OCI-LY1 (cell line): ENCODE data around the gene PTGDS.

ENCODE experiments used
- H2AFZ ChIP-seq: fragments of 200-600 bp; sonication (generic), shearing (Covaris generic); 2 replicates; pipeline ENCODE4 v1.6.0; 2014; ENCODE audit warnings: antibody characterized with exemption, mild to moderate bottlenecking, low read length
- H3F3A ChIP-seq: fragments of 200-600 bp; sonication (generic), shearing (Covaris generic); 2 replicates; pipeline ENCODE4 v1.6.0; 2014; ENCODE audit warnings: mild to moderate bottlenecking, antibody characterized with exemption, low read length, moderate library complexity; ENCODE audit not compliant: insufficient read depth
- H3K27ac ChIP-seq: fragments of 200-600 bp; sonication (generic); 2 replicates; pipeline ENCODE4 v1.5.1; 2014; ENCODE audit warnings: low read length, mixed run types, mild to moderate bottlenecking, low read depth; ENCODE audit not compliant: poor library complexity, severe bottlenecking
- H3K27me3 ChIP-seq: fragments of 200-600 bp; sonication (generic); 2 replicates; pipeline ENCODE4 v1.6.0; 2014; ENCODE audit warnings: antibody characterized with exemption, mild to moderate bottlenecking, low read length, moderate library complexity; ENCODE audit not compliant: insufficient read depth
- H3K36me3 ChIP-seq: fragments of 200-600 bp; sonication (generic); 2 replicates; pipeline ENCODE4 v1.6.1; 2014; ENCODE audit warnings: mild to moderate bottlenecking, antibody characterized with exemption, low read length, moderate library complexity, mixed read lengths; ENCODE audit not compliant: insufficient read depth
- H3K4me1 ChIP-seq: fragments of 200-600 bp; sonication (generic); 2 replicates; pipeline ENCODE4 v1.5.1; 2014; ENCODE audit warnings: mild to moderate bottlenecking, low read length, moderate library complexity; ENCODE audit not compliant: insufficient read depth, severe bottlenecking
- H3K4me2 ChIP-seq: fragments of 200-600 bp; sonication (generic), shearing (Covaris generic); 2 replicates; pipeline ENCODE4 v1.6.1; 2014; ENCODE audit warnings: low read length
- H3K4me3 ChIP-seq: fragments of 200-600 bp; sonication (generic); 2 replicates; pipeline ENCODE4 v1.5.1; 2014; ENCODE audit warnings: low read length, low read depth, mild to moderate bottlenecking, mixed read lengths; ENCODE audit not compliant: poor library complexity, severe bottlenecking
- H3K79me2 ChIP-seq: fragments of 200-600 bp; shearing (Covaris generic); 2 replicates; pipeline ENCODE4 v1.6.1; 2016; ENCODE audit warnings: mixed run types, low read length, mixed read lengths; ENCODE audit not compliant: insufficient read depth
- H3K9ac ChIP-seq: fragments of 200-600 bp; sonication (generic), shearing (Covaris generic); 2 replicates; pipeline ENCODE4 v1.6.1; 2014; ENCODE audit warnings: mild to moderate bottlenecking, low read length, mixed read lengths
- H3K9me2 ChIP-seq: fragments of 200-600 bp; sonication (generic), shearing (Covaris generic); 2 replicates; pipeline ENCODE4 v1.6.1; 2014; ENCODE audit warnings: low read depth, mild to moderate bottlenecking, low read length, mixed read lengths
- H3K9me3 ChIP-seq: fragments of 200-600 bp; shearing (Covaris generic); 2 replicates; pipeline ENCODE4 v1.6.1; 2014; ENCODE audit warnings: low read length, mixed read lengths
- H4K20me1 ChIP-seq: fragments of 200-600 bp; sonication (generic), shearing (Covaris generic); 2 replicates; pipeline ENCODE4 v1.6.0; 2016; ENCODE audit warnings: mild to moderate bottlenecking, low read length; ENCODE audit not compliant: insufficient read depth
- CTCF ChIP-seq: fragments of 200-600 bp; sonication (generic), shearing (Covaris generic); IDR thresholded peaks from 2 replicates; pipeline ENCODE4 v1.5.1; 2017; ENCODE audit warnings: mild to moderate bottlenecking, antibody characterized with exemption, low read length, moderate library complexity, mixed read lengths
- EZH2 ChIP-seq: fragments of 200-600 bp; sonication (generic), shearing (Covaris generic); IDR thresholded peaks from 2 replicates; pipeline ENCODE4 v1.8.0; 2017; ENCODE audit warnings: borderline replicate concordance, mixed run types, mild to moderate bottlenecking, antibody characterized with exemption, low read length, moderate library complexity, mixed read lengths

PTGDS gene

GRCh38 chr9:136953771-136954269, 23.5 kb upstream of the PTGDS start:
- no peak overlapping the region for H3K9ac ChIP-seq
- H3K4me2 ChIP-seq, result no peak overlapping the region
- H3K27me3 ChIP-seq, result peaks cover 19% of the 10 kb centered on the region; the same call in 1 of the 2 replicates
- H3K27ac ChIP-seq, result no peak overlapping the region
- H3K79me2 ChIP-seq, result no peaks in the 10 kb centered on the region
- no peak overlapping the region for H2AFZ ChIP-seq
- H3K36me3 ChIP-seq, result no peaks in the 10 kb centered on the region
- H4K20me1 ChIP-seq, result no peaks in the 10 kb centered on the region
- no peaks in the 10 kb centered on the region for H3K9me3 ChIP-seq
- H3K9me2 ChIP-seq, result no peaks in the 10 kb centered on the region
- TF ChIP-seq EZH2 (no peak), CTCF (no peak)
- H3K4me1 ChIP-seq, result peaks cover 12% of the 10 kb centered on the region
- H3F3A ChIP-seq, result no peaks in the 10 kb centered on the region
- no peak overlapping the region for H3K4me3 ChIP-seq

DNA sequence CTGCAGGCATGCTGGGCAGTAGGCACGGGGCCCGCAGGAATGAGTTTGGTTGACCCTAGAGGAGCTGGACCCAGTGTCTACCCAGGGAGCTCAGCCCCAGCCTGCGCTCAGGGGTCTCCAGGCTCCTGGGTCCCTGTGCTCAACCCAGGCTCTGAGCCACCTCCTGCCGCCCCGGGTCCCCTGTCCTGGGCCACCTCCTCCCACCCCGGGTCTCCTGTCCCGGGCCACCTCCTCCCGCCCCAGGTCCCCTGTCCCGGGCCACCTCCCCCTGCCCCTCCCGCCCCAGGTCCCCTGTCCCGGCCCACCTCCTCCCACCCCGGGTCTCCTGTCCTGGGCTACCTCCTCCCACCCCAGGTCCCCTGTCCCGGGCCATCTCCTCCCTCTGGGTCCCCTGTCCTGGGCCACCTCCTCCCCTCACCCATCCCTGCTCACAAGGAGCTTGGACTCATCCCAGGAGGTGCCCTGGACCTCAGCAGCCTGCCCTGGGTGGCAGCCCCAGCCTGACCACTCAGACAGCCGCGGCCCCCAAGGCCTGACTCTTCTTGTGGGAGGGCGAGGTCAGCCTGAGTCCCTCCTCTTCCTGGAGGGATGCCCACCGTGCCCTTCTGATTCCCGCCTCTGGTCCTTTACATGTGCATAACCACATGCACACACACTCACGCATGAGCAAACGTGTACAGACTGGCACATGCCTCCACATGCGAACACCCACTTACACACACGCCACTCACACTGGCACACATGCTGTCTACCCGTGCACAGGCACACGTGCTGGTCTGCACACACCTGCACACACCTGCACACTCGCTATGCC, 22.8 kb upstream of the PTGDS start:
- Histone ChIP-seq H3F3A (no peaks in the 10 kb centered on the region), H3K79me2 (no peaks in the 10 kb centered on the region), H3K9ac (no peak overlapping the region), H3K9me2 (no peaks in the 10 kb centered on the region), H3K4me1 (peaks cover 8% of the 10 kb centered on the region), H3K4me2 (no peak overlapping the region), H3K27ac (no peak overlapping the region), H3K9me3 (no peaks in the 10 kb centered on the region), H2AFZ (no peak overlapping the region), H3K4me3 (no peak overlapping the region), H3K36me3 (no peaks in the 10 kb centered on the region), H4K20me1 (no peaks in the 10 kb centered on the region), H3K27me3 (peaks cover 20% of the 10 kb centered on the region; the same call in 1 of the 2 replicates)
- no peak for TF ChIP-seq CTCF
- TF ChIP-seq EZH2, result no peak

DNA sequence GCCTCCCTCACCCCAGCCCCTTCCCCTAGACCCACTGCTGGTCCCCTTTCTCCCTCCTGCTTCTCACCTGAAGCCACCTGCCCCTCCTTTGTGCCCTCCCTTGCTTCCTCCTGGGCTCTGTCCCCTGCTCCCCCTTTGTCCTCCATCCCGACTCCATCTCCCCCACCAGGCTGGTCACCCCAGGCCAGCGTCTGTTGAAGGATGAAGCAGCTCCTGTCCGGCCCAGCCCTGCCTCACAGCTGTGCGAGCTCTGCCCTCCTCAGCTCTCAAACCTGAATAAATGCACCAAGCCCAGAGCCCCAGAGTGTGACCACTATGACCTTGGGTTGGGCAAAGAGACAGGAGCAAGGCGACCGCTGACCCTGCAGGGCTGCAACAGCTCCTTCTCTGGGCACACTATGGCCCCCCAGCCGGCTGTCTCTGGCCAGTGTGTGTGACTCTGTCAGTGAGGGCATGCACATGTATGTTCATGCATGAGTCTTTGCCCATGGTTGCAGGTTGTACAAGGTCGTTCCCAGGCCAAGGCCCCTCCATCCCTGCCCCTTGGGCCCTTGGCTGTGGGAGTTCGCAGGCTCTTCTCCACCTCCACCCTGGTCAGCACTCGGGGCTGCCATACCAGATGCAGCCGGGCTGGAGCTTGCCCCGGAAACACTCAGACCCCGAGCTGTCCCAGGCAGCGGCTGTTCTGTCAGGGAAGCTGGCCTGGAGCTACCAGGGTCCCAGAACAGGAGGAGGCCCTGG, 21.9 kb upstream of the PTGDS start:
- no peak overlapping the region for H2AFZ ChIP-seq
- no peaks in the 10 kb centered on the region for H3K79me2 ChIP-seq
- no peaks in the 10 kb centered on the region for H3K9me3 ChIP-seq
- H3K4me2 ChIP-seq, result no peak overlapping the region
- TF ChIP-seq EZH2 (no peak), CTCF (no peak)
- no peak overlapping the region for H3K9ac ChIP-seq
- no peak overlapping the region for H3K27ac ChIP-seq
- H3K36me3 ChIP-seq, result no peaks in the 10 kb centered on the region
- H3F3A ChIP-seq, result no peaks in the 10 kb centered on the region
- peaks cover 4% of the 10 kb centered on the region for H3K4me1 ChIP-seq
- no peak overlapping the region for H3K4me3 ChIP-seq
- no peaks in the 10 kb centered on the region for H4K20me1 ChIP-seq
- no peaks in the 10 kb centered on the region for H3K9me2 ChIP-seq
- H3K27me3 ChIP-seq, result peaks cover 25% of the 10 kb centered on the region; the same call in 1 of the 2 replicates
